ENCODE measurements around the gene ATN1. TPM values are rescaled to one million over a fixed set of nuclear protein-coding genes. Genes with fewer than 3 reads are reported as not detected.

ATN1 gene
- total RNA-seq, 2 donors from 2014 or later: 36.1 to 86.7 TPM

DNA sequence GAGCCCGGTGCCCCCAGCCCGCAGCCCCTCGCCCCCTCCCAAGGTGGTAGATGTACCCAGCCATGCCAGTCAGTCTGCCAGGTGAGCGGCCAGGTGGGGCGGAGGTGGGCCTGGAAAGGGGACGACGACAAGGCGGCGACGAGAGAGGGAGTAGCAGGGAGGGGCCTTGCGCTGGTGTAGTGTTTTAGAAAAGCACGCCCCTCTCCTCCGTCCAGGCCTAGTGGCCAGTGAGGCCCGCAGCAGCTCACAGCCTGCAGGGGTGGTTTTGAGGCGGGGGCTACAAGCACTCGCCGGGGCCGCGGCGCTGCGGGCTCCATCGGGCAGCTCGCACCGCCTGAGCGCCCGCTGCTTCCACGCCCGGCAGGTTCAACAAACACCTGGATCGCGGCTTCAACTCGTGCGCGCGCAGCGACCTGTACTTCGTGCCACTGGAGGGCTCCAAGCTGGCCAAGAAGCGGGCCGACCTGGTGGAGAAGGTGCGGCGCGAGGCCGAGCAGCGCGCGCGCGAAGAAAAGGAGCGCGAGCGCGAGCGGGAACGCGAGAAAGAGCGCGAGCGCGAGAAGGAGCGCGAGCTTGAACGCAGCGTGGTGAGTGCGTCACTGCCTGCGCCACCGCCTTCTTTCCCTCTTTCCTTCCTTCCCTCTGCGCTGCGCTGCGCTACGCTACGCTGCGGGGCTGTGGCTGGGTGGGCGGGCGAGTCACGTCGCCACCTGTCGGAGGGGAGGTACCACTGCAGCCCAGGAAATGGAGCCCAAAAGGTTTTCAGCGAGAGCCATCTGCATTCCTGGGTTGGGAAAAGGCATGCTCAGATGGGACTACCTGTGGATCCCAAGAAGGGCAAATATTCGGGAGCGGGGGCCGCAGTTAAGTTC is 10.0 kb downstream of the ATN1 start:
- TF ChIP-seq, protein P1, sequence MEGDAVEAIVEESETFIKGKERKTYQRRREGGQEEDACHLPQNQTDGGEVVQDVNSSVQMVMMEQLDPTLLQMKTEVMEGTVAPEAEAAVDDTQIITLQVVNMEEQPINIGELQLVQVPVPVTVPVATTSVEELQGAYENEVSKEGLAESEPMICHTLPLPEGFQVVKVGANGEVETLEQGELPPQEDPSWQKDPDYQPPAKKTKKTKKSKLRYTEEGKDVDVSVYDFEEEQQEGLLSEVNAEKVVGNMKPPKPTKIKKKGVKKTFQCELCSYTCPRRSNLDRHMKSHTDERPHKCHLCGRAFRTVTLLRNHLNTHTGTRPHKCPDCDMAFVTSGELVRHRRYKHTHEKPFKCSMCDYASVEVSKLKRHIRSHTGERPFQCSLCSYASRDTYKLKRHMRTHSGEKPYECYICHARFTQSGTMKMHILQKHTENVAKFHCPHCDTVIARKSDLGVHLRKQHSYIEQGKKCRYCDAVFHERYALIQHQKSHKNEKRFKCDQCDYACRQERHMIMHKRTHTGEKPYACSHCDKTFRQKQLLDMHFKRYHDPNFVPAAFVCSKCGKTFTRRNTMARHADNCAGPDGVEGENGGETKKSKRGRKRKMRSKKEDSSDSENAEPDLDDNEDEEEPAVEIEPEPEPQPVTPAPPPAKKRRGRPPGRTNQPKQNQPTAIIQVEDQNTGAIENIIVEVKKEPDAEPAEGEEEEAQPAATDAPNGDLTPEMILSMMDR (IDR thresholded peaks at IDR 0.05): peak; percentile 92 to 99 (median 98)
- peak; percentile 84 to 91 (median 89) for TF ChIP-seq POLR2A (IDR thresholded peaks at IDR 0.05)
- Histone ChIP-seq H3K9me3 (no peaks in the 10 kb centered on the region), H3K27me3 (no peaks in the 10 kb centered on the region), H3K36me3 (replicated peaks in 1 of 2; ENCODE audit: insufficient read depth in 1 of 2, low read depth in 2 of 2) (no peaks in the 10 kb centered on the region), H3K4me1 (peaks cover 32% of the 10 kb centered on the region), H3K4me3 (peak overlapping the region; percentile 33 to 50), H3K27ac (peak overlapping the region; percentile 83 to 96 (median 86))
- peak; percentile 96 for ATAC-seq
- peak; percentile 95 to 96 (median 95) for DNase-seq
- intact Hi-C loops (cut with DNase I): no loop called here
- WGBS, 2 donors: 0% methylated on average over 17 to 80 of the region's 80 CpGs

DNA sequence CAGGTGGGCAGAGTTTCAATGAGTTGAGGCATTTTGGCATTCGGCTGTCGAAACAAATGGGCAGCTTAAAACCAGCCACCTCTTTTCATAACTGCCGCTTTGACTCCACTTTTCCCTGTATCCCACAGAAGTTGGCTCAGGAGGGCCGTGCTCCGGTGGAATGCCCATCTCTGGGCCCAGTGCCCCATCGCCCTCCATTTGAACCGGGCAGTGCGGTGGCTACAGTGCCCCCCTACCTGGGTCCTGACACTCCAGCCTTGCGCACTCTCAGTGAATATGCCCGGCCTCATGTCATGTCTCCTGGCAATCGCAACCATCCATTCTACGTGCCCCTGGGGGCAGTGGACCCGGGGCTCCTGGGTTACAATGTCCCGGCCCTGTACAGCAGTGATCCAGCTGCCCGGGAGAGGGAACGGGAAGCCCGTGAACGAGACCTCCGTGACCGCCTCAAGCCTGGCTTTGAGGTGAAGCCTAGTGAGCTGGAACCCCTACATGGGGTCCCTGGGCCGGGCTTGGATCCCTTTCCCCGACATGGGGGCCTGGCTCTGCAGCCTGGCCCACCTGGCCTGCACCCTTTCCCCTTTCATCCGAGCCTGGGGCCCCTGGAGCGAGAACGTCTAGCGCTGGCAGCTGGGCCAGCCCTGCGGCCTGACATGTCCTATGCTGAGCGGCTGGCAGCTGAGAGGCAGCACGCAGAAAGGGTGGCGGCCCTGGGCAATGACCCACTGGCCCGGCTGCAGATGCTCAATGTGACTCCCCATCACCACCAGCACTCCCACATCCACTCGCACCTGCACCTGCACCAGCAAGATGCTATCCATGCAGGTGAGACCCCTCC is 10.8 kb downstream of the ATN1 start:
- TF ChIP-seq POLR2A (IDR thresholded peaks at IDR 0.05): no peak
- TF ChIP-seq, protein P1 (IDR thresholded peaks at IDR 0.05): no peak
- no peak overlapping the region for H3K4me3 ChIP-seq
- H3K9me3 ChIP-seq: no peaks in the 10 kb centered on the region
- peak overlapping the region; percentile 83 to 96 (median 86) for H3K27ac ChIP-seq
- no peaks in the 10 kb centered on the region for H3K36me3 ChIP-seq (replicated peaks in 1 of 2; ENCODE audit: insufficient read depth in 1 of 2, low read depth in 2 of 2)
- no peak for ATAC-seq
- DNase-seq: peak in 1 of 4 donors; percentile 43
- intact Hi-C loops (cut with DNase I): no loop called here
- 71 to 74% methylated on average over 13 to 31 of the region's 32 CpGs for WGBS, 2 donors
- H3K27me3 ChIP-seq: no peaks in the 10 kb centered on the region
- H3K4me1 ChIP-seq: peaks cover 38% of the 10 kb centered on the region

DNA sequence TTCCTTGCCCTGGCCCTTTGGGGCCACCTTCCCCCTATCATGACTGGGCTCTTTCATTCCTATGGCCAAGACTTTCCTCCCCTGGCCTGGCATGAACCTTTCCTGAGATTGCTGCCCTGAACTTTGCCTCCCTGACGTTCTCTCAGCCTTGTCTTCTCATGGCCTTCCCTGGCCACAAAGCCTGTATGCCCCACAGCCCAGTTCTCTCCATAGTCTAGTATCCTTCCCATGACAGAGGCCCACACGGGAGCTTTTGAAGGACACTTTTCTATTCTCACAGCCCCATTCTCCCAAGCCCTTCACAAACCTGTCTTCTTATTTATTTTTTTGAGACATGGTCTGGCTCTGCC is 11.4 kb downstream of the ATN1 start:
- DNase-seq: no peak
- Histone ChIP-seq H3K27ac (no peak overlapping the region), H3K27me3 (no peaks in the 10 kb centered on the region), H3K9me3 (no peaks in the 10 kb centered on the region), H3K36me3 (replicated peaks in 1 of 2; ENCODE audit: insufficient read depth in 1 of 2, low read depth in 2 of 2) (no peaks in the 10 kb centered on the region), H3K4me1 (peaks cover 38% of the 10 kb centered on the region), H3K4me3 (no peak overlapping the region)
- TF ChIP-seq, protein P1 (IDR thresholded peaks at IDR 0.05): no peak
- no peak for TF ChIP-seq POLR2A (IDR thresholded peaks at IDR 0.05)
- no peak for ATAC-seq
- intact Hi-C loops (cut with DNase I): no loop called here
- WGBS, 2 donors: 56% methylated on average over 2 of the region's 2 CpGs

DNA sequence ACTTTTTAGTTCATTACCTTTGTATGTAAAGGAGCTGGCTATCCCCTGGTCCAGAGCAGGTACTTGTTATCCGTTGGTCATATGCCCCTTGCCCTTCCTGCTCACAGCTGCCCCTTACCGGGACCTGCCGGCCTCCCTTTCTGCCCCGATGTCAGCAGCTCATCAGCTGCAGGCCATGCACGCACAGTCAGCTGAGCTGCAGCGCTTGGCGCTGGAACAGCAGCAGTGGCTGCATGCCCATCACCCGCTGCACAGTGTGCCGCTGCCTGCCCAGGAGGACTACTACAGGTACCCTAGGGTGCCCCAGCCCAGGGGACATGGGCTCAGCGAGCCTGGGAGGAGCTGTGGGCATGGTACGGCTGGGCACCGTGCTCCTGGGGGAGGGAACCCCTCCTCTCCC is 13.5 kb downstream of the ATN1 start:
- no peaks in the 10 kb centered on the region for H3K36me3 ChIP-seq (replicated peaks in 1 of 2; ENCODE audit: insufficient read depth in 1 of 2, low read depth in 2 of 2)

More for the DNA sequence above, 13.5 kb downstream of the ATN1 start:
- Histone ChIP-seq H3K27ac (peak overlapping the region in 1 of 4 donors; percentile 21), H3K9me3 (no peaks in the 10 kb centered on the region), H3K4me1 (peaks cover 53% of the 10 kb centered on the region), H3K27me3 (no peaks in the 10 kb centered on the region), H3K4me3 (no peak overlapping the region)
- TF ChIP-seq POLR2A (IDR thresholded peaks at IDR 0.05): no peak
- TF ChIP-seq, protein P1 (IDR thresholded peaks at IDR 0.05): no peak
- intact Hi-C loops (cut with DNase I): no loop called here
- no peak for DNase-seq
- no peak for ATAC-seq
- WGBS, 2 donors: 78 to 81% methylated on average over 7 to 12 of the region's 12 CpGs

All from body of pancreas (tissue), 4 donors.